Measurements from ENCODE around the gene ALK. TPM values are rescaled to one million over a fixed set of nuclear protein-coding genes. Genes with fewer than 3 reads are reported as not detected.

The ALK gene
- total RNA-seq, 2 experiments from 2014 or later = not detected

DNA sequence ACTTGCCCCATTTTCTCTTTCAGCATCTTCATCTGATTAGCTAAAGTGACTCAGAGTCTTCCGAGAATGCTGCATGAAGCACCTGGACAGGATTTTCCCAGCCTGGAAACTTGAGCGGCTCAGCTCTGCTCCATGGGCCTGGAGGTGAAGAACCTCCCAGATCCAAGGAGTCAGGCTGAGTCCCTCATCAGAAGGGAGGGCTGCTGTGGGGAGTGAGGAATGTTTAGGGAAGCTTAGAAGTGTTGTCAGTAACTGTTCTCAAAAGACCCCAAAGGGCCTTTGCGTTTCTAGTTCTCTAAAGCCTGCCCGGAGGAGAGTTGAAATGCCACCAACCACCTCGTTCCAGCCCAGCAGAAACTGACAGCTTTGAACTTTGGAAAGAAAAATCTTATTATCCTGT is 649.1 kb downstream of the ALK start:
- peaks cover 1% of the 10 kb centered on the region for H3K27me3 Mint-ChIP-seq
- H3K4me3 Mint-ChIP-seq = no peak overlapping the region
- no peaks in the 10 kb centered on the region for H3K4me1 Mint-ChIP-seq (ENCODE audit: low read depth)
- TF ChIP-seq, protein P1, sequence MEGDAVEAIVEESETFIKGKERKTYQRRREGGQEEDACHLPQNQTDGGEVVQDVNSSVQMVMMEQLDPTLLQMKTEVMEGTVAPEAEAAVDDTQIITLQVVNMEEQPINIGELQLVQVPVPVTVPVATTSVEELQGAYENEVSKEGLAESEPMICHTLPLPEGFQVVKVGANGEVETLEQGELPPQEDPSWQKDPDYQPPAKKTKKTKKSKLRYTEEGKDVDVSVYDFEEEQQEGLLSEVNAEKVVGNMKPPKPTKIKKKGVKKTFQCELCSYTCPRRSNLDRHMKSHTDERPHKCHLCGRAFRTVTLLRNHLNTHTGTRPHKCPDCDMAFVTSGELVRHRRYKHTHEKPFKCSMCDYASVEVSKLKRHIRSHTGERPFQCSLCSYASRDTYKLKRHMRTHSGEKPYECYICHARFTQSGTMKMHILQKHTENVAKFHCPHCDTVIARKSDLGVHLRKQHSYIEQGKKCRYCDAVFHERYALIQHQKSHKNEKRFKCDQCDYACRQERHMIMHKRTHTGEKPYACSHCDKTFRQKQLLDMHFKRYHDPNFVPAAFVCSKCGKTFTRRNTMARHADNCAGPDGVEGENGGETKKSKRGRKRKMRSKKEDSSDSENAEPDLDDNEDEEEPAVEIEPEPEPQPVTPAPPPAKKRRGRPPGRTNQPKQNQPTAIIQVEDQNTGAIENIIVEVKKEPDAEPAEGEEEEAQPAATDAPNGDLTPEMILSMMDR (IDR thresholded peaks at IDR 0.05) = no peak
- ChIA-PET CTCF (no interaction called here), POLR2A (no interaction called here)
- no peak overlapping the region for H3K27ac Mint-ChIP-seq
- intact Hi-C loops (cut with micrococcal nuclease) = no loop called here
- H3K9me3 Mint-ChIP-seq = no peaks in the 10 kb centered on the region
- DNase-seq (no peak), ATAC-seq (no peak)
- H3K36me3 Mint-ChIP-seq (ENCODE audit: low read depth) = no peaks in the 10 kb centered on the region

DNA sequence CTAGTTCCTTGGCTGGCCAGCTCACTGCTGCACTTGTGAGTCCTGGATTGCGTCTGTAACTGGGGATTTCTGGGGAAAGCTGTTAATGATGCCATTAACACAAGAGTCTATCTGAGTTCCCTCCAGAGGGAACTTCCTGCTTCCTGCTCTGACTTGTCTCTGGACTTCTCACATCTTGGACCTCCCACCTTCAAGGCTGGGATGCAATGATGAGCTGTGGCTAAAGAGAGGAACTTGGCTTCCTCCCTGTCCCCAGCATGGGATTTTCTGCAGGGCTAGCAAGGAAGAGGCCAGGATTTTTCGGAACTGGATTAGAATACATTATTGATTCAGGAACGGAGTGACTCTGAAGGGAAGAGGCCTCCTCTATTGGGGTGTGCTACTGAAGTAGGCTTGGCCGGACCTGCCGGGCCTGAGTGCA is 650.7 kb downstream of the ALK start:
- no peak overlapping the region for H3K27ac Mint-ChIP-seq
- no peaks in the 10 kb centered on the region for H3K9me3 Mint-ChIP-seq
- H3K4me3 Mint-ChIP-seq = no peak overlapping the region
- intact Hi-C loops (cut with micrococcal nuclease) = no loop called here
- no peak for DNase-seq
- no peak for ATAC-seq
- POLR2A ChIA-PET = no interaction called here
- peaks cover 1% of the 10 kb centered on the region for H3K27me3 Mint-ChIP-seq
- CTCF ChIA-PET = no interaction called here
- TF ChIP-seq, protein P1 (IDR thresholded peaks at IDR 0.05) = no peak
- no peaks in the 10 kb centered on the region for H3K36me3 Mint-ChIP-seq (ENCODE audit: low read depth)
- H3K4me1 Mint-ChIP-seq (ENCODE audit: low read depth) = no peaks in the 10 kb centered on the region

DNA sequence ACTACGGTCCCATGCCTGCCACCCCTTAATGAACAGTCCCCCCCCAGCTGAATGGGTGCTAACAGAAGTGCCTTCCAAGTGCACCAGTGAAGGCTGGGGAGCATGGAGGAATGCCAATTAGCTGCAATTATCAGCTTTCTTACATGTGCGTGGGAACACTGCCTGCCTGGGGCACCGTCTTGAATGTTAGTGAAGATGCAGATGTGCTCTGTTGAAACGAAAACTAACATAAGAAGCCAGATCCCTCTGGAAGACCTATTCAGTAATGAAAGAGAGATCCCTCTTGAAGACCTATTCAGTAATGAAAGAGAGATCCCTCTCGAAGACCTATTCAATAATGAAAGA is 651.6 kb downstream of the ALK start:
- TF ChIP-seq, protein P1 (IDR thresholded peaks at IDR 0.05) = no peak

DNA sequence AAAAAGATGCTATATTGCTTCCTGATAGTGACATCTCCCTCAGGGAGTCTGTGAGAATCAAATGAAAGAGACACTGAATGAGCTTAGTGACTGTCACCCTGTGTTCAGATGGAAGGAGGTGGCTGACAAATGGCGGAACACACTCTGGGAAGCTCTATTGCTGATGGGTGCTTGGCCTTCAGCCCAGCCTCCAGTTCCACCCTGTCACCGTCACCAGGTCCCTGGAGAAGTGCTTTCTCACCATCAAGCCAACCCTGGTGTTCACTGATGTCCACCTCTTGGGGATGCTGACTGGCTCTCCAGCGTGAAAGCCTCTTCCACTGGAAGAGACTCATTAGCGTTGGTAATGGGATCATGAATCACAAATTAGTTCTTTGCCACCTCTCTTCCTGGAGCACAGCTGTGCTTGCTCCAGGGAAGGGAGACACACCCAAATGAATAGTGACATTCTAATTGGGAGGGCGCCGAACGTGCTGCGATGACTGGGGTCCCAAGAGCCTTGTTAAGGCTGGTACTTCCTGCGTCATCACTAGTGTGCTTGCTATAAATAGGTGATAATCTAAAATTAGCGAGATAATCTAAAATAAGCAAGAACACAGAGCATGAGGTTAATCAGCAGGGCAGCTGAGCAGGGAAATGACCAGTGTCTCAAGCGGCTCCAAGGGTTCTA is 652.2 kb downstream of the ALK start:
- no peak for DNase-seq
- TF ChIP-seq, protein P1 (IDR thresholded peaks at IDR 0.05) = no peak
- ATAC-seq = no peak
- intact Hi-C loops (cut with micrococcal nuclease) = no loop called here
- POLR2A ChIA-PET = no interaction called here
- CTCF ChIA-PET = no interaction called here
- Mint-ChIP-seq H3K27ac (no peak overlapping the region), H3K4me3 (no peak overlapping the region), H3K9me3 (no peaks in the 10 kb centered on the region), H3K4me1 (ENCODE audit: low read depth) (no peaks in the 10 kb centered on the region), H3K27me3 (peaks cover 2% of the 10 kb centered on the region), H3K36me3 (ENCODE audit: low read depth) (no peaks in the 10 kb centered on the region)

More for the DNA sequence above, 651.6 kb downstream of the ALK start:
- Mint-ChIP-seq H3K27me3 (peaks cover 1% of the 10 kb centered on the region), H3K36me3 (ENCODE audit: low read depth) (no peaks in the 10 kb centered on the region), H3K9me3 (no peaks in the 10 kb centered on the region), H3K4me1 (ENCODE audit: low read depth) (no peaks in the 10 kb centered on the region), H3K4me3 (no peak overlapping the region), H3K27ac (no peak overlapping the region)
- intact Hi-C loops (cut with micrococcal nuclease) = no loop called here
- ATAC-seq = no peak
- DNase-seq = no peak
- ChIA-PET POLR2A (no interaction called here), CTCF (no interaction called here)

DNA sequence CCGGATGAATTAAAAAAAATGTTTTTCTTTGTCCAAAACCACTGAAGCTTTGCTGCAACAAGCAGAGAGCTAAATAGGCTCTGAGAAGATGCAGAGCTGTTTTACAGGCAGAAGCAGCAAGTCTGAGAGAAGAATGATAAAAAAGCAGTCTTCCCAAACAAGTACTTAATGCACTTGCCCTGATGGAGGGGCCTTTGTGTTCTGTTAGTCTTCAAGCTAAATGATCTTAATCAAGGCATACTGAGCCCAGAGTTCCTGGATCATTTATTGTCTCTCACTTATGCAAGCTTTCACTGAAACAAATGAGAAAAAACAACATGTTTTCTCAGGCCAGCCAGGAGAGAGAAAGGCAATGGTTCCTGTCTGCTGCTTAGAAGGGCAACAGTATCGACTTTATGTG is 653.7 kb downstream of the ALK start:
- Mint-ChIP-seq H3K36me3 (ENCODE audit: low read depth) (no peaks in the 10 kb centered on the region), H3K27ac (no peak overlapping the region), H3K4me1 (ENCODE audit: low read depth) (no peaks in the 10 kb centered on the region), H3K4me3 (no peak overlapping the region), H3K27me3 (peaks cover 5% of the 10 kb centered on the region), H3K9me3 (no peaks in the 10 kb centered on the region)
- intact Hi-C loops (cut with micrococcal nuclease) = no loop called here
- DNase-seq (no peak), ATAC-seq (no peak)
- TF ChIP-seq, protein P1 (IDR thresholded peaks at IDR 0.05) = no peak
- CTCF ChIA-PET = no interaction called here
- POLR2A ChIA-PET = no interaction called here
